GM18499 (cell line): ENCODE results near the gene OR9G1.
"Not testable (repeated sequence)": the region's sequence is repeated elsewhere in the genome, so short reads cannot be mapped to it uniquely, and the experiment has no call there.

Source experiments
- ATAC-seq: cut with Tn5 transposase; IDR thresholded peaks from one replicate; pipeline ENCODE4 v1.9.1; 2021; ENCODE audit warnings: moderate number of reproducible peaks; ENCODE audit not compliant: insufficient read depth, unreplicated experiment

The OR9G1 gene, protein sequence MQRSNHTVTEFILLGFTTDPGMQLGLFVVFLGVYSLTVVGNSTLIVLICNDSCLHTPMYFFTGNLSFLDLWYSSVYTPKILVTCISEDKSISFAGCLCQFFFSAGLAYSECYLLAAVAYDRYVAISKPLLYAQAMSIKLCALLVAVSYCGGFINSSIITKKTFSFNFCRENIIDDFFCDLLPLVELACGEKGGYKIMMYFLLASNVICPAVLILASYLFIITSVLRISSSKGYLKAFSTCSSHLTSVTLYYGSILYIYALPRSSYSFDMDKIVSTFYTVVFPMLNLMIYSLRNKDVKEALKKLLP

GRCh38 chr11:56698795-56699194, at the start of gene OR9G1:
Gene OR9G1 (plus strand): TSS chr11:56699095. CDS start chr11:56700388, 1,293 bp downstream.
- ATAC-seq = no peak

DNA sequence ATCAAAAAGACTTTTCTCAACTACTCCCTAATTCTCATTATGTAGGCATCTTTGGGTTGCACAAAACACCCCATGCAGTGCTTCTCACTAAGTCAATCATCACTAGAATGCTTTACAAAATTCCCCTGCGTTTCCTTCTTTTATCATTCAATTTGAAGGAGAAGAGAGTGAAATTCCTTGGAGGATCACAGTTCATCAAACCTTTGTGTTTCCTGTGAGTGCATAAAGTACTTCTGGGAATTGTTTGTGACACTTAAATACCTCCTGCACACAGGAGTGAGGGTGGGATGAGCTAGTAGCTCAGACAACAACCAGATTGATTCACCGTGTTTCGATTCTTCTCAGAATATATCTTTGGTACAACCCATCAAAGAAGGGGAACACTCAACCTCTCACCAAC, 39.1 kb upstream of the OR9G1 start:
- ATAC-seq = no peak

DNA sequence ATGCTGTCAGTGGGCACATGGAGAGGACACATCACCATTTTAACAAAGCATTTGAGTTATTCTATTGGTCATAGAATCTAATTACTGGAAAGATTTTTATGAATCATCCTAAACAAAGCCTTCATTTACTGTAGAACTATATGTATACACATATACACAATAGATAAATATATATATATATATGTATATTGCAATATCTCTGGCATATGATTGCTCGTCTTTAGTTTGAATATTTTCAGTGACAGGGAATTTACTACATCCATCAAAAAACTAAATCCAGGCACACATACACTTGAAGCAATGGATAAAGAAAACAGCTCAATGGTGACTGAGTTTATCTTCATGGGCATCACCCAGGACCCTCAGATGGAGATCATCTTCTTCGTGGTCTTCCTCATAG, 35.5 kb upstream of the OR9G1 start, which contains the start of gene OR5AR1:
TSS of gene OR5AR1 (plus strand) at position 301 of the 400 bp plus-strand sequence. CDS start at position 301, 0 bp downstream.
- ATAC-seq = no peak

GRCh38 chr11:56670984-56671383, 27.9 kb upstream of the OR9G1 start:
- ATAC-seq = no peak

GRCh38 chr11:56688554-56689100, 10.3 kb upstream of the OR9G1 start:
- ATAC-seq = no peak

DNA sequence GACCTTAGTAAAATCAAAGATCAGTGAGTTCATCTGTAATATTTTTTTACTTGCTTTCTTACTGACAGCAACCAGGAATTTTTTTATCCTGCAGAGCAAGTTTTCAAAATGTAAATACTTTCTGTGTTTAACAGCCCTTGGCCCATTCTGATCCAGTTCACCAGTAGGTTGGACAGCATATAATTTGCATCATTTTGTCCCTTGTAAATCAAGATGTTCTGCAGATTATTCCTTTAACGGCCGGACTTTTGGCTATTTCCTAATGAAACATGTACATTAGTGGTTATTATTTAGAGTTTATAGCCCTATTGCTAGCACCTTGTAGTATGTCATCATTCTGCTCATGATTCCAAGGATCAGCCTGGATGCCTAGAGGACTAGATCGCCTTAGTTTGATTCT, 7.7 kb upstream of the OR9G1 start:
- ATAC-seq = not testable (repeated sequence)

- ATAC-seq = no peak
Observed at GRCh38 chr11:56693428-56693827, 5.5 kb upstream of the OR9G1 start.

GRCh38 chr11:56700242-56700913, 1.5 kb downstream of the OR9G1 start:
- no peak for ATAC-seq

DNA sequence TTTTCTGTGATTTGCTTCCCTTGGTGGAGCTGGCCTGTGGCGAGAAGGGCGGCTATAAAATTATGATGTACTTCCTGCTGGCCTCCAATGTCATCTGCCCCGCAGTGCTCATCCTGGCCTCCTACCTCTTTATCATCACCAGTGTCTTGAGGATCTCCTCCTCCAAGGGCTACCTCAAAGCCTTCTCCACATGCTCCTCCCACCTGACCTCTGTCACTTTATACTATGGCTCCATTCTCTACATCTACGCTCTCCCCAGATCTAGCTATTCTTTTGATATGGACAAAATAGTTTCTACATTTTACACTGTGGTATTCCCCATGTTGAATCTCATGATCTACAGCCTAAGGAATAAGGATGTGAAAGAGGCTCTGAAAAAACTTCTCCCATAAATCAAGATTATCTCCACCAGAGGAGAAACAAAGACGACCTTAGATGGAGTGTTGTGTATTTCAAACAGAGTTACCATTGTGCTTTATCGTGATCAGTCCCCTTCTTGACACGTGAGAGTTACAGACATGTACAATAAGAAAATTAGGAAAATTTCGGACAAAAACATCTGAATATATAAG, 2.1 kb downstream of the OR9G1 start:
- no peak for ATAC-seq

- ATAC-seq = no peak
Observed at GRCh38 chr11:56705784-56706396, 7.0 kb downstream of the OR9G1 start.

GRCh38 chr11:56706486-56706885, 7.6 kb downstream of the OR9G1 start:
- no peak for ATAC-seq

- no peak for ATAC-seq
Observed at GRCh38 chr11:56714206-56714605, 15.3 kb downstream of the OR9G1 start.

GRCh38 chr11:56716379-56716854, 17.5 kb downstream of the OR9G1 start:
- ATAC-seq = peak; percentile 60

DNA sequence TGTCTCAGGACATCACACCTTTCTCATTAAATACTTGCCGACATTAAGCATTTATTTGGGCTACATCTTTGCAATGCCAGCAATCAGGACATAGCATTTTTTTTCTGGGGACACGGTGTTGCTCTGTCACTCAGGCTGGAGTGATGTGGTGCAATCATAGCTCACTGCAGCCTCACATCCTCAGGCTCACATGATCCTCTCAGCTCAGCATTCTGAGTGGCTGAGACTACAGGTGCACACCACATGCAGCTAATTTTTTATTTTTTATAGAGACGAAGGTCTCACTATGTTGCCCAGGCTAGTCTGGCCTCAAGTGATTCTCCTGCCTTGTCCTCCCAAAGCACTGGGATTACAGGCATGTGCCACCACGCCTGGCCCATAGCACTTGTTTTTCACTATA, 21.6 kb downstream of the OR9G1 start:
- ATAC-seq = no peak

- ATAC-seq = no peak
Observed at GRCh38 chr11:56740107-56740506, 41.2 kb downstream of the OR9G1 start.

DNA sequence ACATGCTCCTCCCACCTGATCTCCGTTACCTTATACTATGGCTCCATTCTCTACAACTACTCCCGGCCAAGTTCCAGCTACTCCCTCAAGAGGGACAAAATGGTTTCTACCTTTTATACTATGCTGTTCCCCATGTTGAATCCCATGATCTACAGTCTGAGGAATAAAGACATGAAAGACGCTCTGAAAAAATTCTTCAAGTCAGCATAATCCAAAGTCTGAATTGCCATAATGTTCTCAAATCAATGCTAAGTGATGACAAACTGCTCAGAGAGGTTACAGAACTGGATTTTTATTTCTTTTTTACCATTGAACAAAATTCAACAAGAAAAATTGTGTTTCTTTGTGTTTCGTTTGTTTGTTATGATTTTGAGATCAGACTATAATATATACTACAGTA, 42.0 kb downstream of the OR9G1 start:
- ATAC-seq = no peak

DNA sequence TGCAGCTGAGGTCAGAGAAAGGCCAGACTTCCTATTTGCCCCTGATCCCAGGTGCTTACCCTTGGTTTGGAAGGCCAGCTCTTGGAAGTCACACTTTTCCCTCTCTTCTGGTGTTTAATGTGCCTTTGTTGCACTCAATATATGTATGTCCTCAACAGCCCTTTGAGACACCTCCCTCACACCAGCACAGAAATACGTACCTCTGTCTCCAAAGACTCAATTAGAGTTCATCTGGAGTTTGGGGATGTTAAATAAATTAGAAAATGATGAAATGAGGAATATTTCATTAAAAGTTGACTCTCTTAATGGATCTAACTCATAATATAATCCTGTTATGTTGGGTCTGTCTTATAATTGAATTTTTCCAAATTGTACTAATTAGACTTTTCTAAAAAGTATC, 49.7 kb downstream of the OR9G1 start, which contains the start of gene OR9G4:
TSS of gene OR9G4 (minus strand) at position 101 of the 400 bp plus-strand sequence. CDS start 4,931 bp downstream, outside the sequence.
- ATAC-seq = no peak

- no peak for ATAC-seq
Observed at GRCh38 chr11:56750190-56750589, 51.3 kb downstream of the OR9G1 start.

GRCh38 chr11:56751480-56751879, 52.6 kb downstream of the OR9G1 start:
- ATAC-seq = no peak
